PFSK-1 (cell line): Measurements from ENCODE around the gene GRIN1.
A peak's percentile ranks its signal among the peaks of the same experiment; 100 is the strongest.

Experiments
- FOXP2 ChIP-seq: optimal IDR thresholded peaks from 2 replicates; pipeline ENCODE3; 2011; ENCODE audit warnings: borderline replicate concordance, control low read depth, inconsistent platforms; ENCODE audit not compliant: insufficient read depth; ENCODE audit errors: extremely low read length, extremely low read depth
- POLR2AphosphoS5 ChIP-seq: IDR thresholded peaks from 2 replicates; pipeline ENCODE4 v1.6.1; 2012; ENCODE audit warnings: low read depth, mild to moderate bottlenecking, control low read depth, low read length, moderate library complexity
- REST ChIP-seq, 2 experiments: IDR thresholded peaks; 2 replicates each; pipeline versions ENCODE4 v1.6.1 to v1.8.0; 2011 to 2012; ENCODE audit warnings: low read depth in 2 of 2, low read length in 2 of 2, control low read depth in 1 of 2, inconsistent platforms in 1 of 2, mild to moderate bottlenecking in 1 of 2, moderate library complexity in 1 of 2; ENCODE audit not compliant: insufficient read depth in 1 of 2
- SIN3A ChIP-seq: IDR thresholded peaks from 2 replicates; pipeline ENCODE4 v1.6.1; 2012; ENCODE audit warnings: mild to moderate bottlenecking, low read length, moderate library complexity, borderline replicate concordance; ENCODE audit not compliant: insufficient read depth
- TAF1 ChIP-seq: IDR thresholded peaks from 2 replicates; pipeline ENCODE4 v1.6.1; 2012; ENCODE audit warnings: low read length, control low read depth, borderline replicate concordance; ENCODE audit not compliant: insufficient read depth

GRIN1 gene

GRCh38 chr9:137128158-137128861 is 10.6 kb upstream of the GRIN1 start:
- no peak for TF ChIP-seq TAF1
- no peak for TF ChIP-seq REST (IDR thresholded peaks at IDR 0.05; ENCODE audit: insufficient read depth in 1 of 2, low read depth in 2 of 2, low read length in 2 of 2)
- TF ChIP-seq FOXP2: no peak
- no peak for TF ChIP-seq POLR2AphosphoS5
- no peak for TF ChIP-seq SIN3A

- TF ChIP-seq POLR2AphosphoS5: no peak
- TF ChIP-seq TAF1: no peak
- no peak for TF ChIP-seq REST (IDR thresholded peaks at IDR 0.05; ENCODE audit: insufficient read depth in 1 of 2, low read depth in 2 of 2, low read length in 2 of 2)
- no peak for TF ChIP-seq FOXP2
- no peak for TF ChIP-seq SIN3A
Measured at GRCh38 chr9:137128862-137129455, 10.0 kb upstream of the GRIN1 start.

- TF ChIP-seq POLR2AphosphoS5: peak; percentile 64
- TF ChIP-seq TAF1: peak; percentile 92
- TF ChIP-seq SIN3A: no peak
- peak; percentile 94 for TF ChIP-seq FOXP2
- peak in 1 of 2 experiments; percentile 52; a peak in 1 of 4 replicates for TF ChIP-seq REST (IDR thresholded peaks at IDR 0.05; ENCODE audit: insufficient read depth in 1 of 2, low read depth in 2 of 2, low read length in 2 of 2)
Measured at GRCh38 chr9:137129456-137130175, 9.3 kb upstream of the GRIN1 start.

GRCh38 chr9:137130176-137130755 is 8.7 kb upstream of the GRIN1 start:
- TF ChIP-seq SIN3A: no peak
- no peak for TF ChIP-seq POLR2AphosphoS5
- no peak for TF ChIP-seq TAF1
- TF ChIP-seq REST (IDR thresholded peaks at IDR 0.05; ENCODE audit: insufficient read depth in 1 of 2, low read depth in 2 of 2, low read length in 2 of 2): no peak
- no peak for TF ChIP-seq FOXP2
